Stimulated activated CD4-positive, alpha-beta T cell treated with anti-CD3 and anti-CD28 coated beads, Interleukin-1b, Interleukin-23, amount 100 ng/mL, for 48 hours (primary cell): ENCODE data around the gene GNG7.
"Not testable (repeated sequence)": the region's sequence is repeated elsewhere in the genome, so short reads cannot be mapped to it uniquely, and the experiment has no call there.

Experiments
- DNase-seq: peaks from one replicate; pipeline ENCODE4 v3.0.0-alpha.2; 2020

GNG7 gene

GRCh38 chr19:2546128-2547032 lies 156.1 kb downstream of the GNG7 start:
- DNase-seq, result no peak

GRCh38 chr19:2545416-2546127 lies 156.9 kb downstream of the GNG7 start:
- DNase-seq, result not testable (repeated sequence)

- DNase-seq, result no peak
Measured at GRCh38 chr19:2544576-2545415, 157.7 kb downstream of the GNG7 start.

GRCh38 chr19:2543463-2544442 lies 158.7 kb downstream of the GNG7 start:
- peak; percentile 66 for DNase-seq

- not testable (repeated sequence) for DNase-seq
Measured at GRCh38 chr19:2543072-2543462, 159.4 kb downstream of the GNG7 start.

GRCh38 chr19:2542341-2543069 lies 160.0 kb downstream of the GNG7 start:
- DNase-seq, result no peak

GRCh38 chr19:2540646-2541454 lies 161.6 kb downstream of the GNG7 start:
- DNase-seq, result no peak

- DNase-seq, result no peak
Measured at GRCh38 chr19:2540251-2540645, 162.2 kb downstream of the GNG7 start.

GRCh38 chr19:2538096-2538757 lies 164.3 kb downstream of the GNG7 start:
- DNase-seq, result no peak

GRCh38 chr19:2537584-2537983 lies 164.9 kb downstream of the GNG7 start:
- DNase-seq, result not testable (repeated sequence)

GRCh38 chr19:2536461-2536860 lies 166.0 kb downstream of the GNG7 start:
- DNase-seq, result no peak

- DNase-seq, result no peak
Measured at GRCh38 chr19:2534423-2535013, 168.0 kb downstream of the GNG7 start.

GRCh38 chr19:2533686-2534422 lies 168.6 kb downstream of the GNG7 start:
- DNase-seq, result no peak

GRCh38 chr19:2533072-2533425 lies 169.4 kb downstream of the GNG7 start:
- no peak for DNase-seq

- DNase-seq, result no peak
Measured at GRCh38 chr19:2532252-2533071, 170.0 kb downstream of the GNG7 start.

- not testable (repeated sequence) for DNase-seq
Measured at GRCh38 chr19:2529942-2530341, 172.6 kb downstream of the GNG7 start.

GRCh38 chr19:2529473-2529918 lies 173.0 kb downstream of the GNG7 start:
- no peak for DNase-seq

GRCh38 chr19:2528675-2529101 lies 173.8 kb downstream of the GNG7 start:
- no peak for DNase-seq
